CD14-positive monocyte (primary cell): Measurements from ENCODE around the gene NEK10. TPM values are rescaled to one million over a fixed set of nuclear protein-coding genes. Genes with fewer than 3 reads are reported as not detected.

Experiments
- DNase-seq, 3 donors: peaks; one replicate each; pipeline ENCODE4 v3.0.0-alpha.2; 2011 to 2022
- H2AFZ ChIP-seq: 2 replicates; pipeline ENCODE4 v1.6.0; 2012; ENCODE audit warnings: mild to moderate bottlenecking, low read depth, low read length, inconsistent platforms; ENCODE audit not compliant: insufficient read depth, poor library complexity, severe bottlenecking
- H3K27ac ChIP-seq, 2 donors: 1 replicate in 1 of 2; 2 replicates in 1 of 2; pipeline ENCODE4 v1.5.1; 2012 to 2013; ENCODE audit warnings: low read length in 2 of 2, control low read depth in 1 of 2, inconsistent platforms in 1 of 2, low read depth in 1 of 2, mild to moderate bottlenecking in 1 of 2
- H3K27me3 ChIP-seq, 2 donors: one replicate each; pipeline versions ENCODE4 v1.6.0 to v1.6.1; 2011 to 2013; ENCODE audit warnings: low read length in 2 of 2; ENCODE audit not compliant: control insufficient read depth in 2 of 2, insufficient read depth in 2 of 2
- H3K36me3 ChIP-seq, 2 donors: replicated peaks in 1 of 2; 1 replicate in 1 of 2; 2 replicates in 1 of 2; pipeline versions ENCODE4 v1.5.1 to v1.6.1; 2012 to 2013; ENCODE audit warnings: low read length in 2 of 2, control low read depth in 1 of 2, inconsistent platforms in 1 of 2, mild to moderate bottlenecking in 1 of 2; ENCODE audit not compliant: insufficient read depth in 2 of 2, control insufficient read depth in 1 of 2
- H3K4me1 ChIP-seq, 2 donors: 1 replicate in 1 of 2; 2 replicates in 1 of 2; pipeline versions ENCODE4 v1.5.1 to v1.6.1; 2012 to 2013; ENCODE audit warnings: low read length in 2 of 2, control low read depth in 1 of 2, inconsistent platforms in 1 of 2, mild to moderate bottlenecking in 1 of 2, moderate library complexity in 1 of 2; ENCODE audit not compliant: insufficient read depth in 2 of 2, control insufficient read depth in 1 of 2
- H3K4me2 ChIP-seq: replicated peaks from 2 replicates; pipeline ENCODE3; 2012; ENCODE audit warnings: low read length, moderate library complexity, mild to moderate bottlenecking; ENCODE audit not compliant: poor library complexity, severe bottlenecking; ENCODE audit errors: extremely low read depth
- H3K4me3 ChIP-seq, 3 experiments: fragments of 200-600 bp in 1 of 3; sonication (generic) in 1 of 3; replicated peaks in 1 of 3; 1 replicate in 2 of 3; 2 replicates in 1 of 3; pipeline ENCODE4 v1.5.1; 2011 to 2013; ENCODE audit warnings: low read length in 3 of 3, mild to moderate bottlenecking in 3 of 3, control low read depth in 2 of 3, low read depth in 2 of 3, inconsistent platforms in 1 of 3, moderate library complexity in 1 of 3
- H3K79me2 ChIP-seq: 2 replicates; pipeline ENCODE4 v1.6.0; 2012; ENCODE audit warnings: mild to moderate bottlenecking, control low read depth, inconsistent platforms, low read length, moderate library complexity; ENCODE audit not compliant: insufficient read depth
- H3K9ac ChIP-seq: 2 replicates; pipeline ENCODE4 v1.6.0; 2017; ENCODE audit warnings: low read length, mild to moderate bottlenecking; ENCODE audit not compliant: insufficient read depth, poor library complexity, severe bottlenecking
- H3K9me3 ChIP-seq, 2 donors: replicated peaks in 1 of 2; 1 replicate in 1 of 2; 2 replicates in 1 of 2; pipeline versions ENCODE4 v1.5.1 to v1.6.1; 2012 to 2013; ENCODE audit warnings: low read length in 2 of 2, control low read depth in 1 of 2; ENCODE audit not compliant: control insufficient read depth in 1 of 2, insufficient read depth in 1 of 2
- H4K20me1 ChIP-seq: 2 replicates; pipeline ENCODE4 v1.6.0; 2012; ENCODE audit warnings: mild to moderate bottlenecking, low read length, control low read depth, moderate library complexity; ENCODE audit not compliant: insufficient read depth
- H3K27ac Mint-ChIP-seq, 7 donors: one replicate each; pipeline ENCODE4 v1.8.0; 2020; ENCODE audit warnings: mild to moderate bottlenecking in 7 of 7, mixed read lengths in 7 of 7, moderate library complexity in 6 of 7, inconsistent platforms in 2 of 7
- H3K27me3 Mint-ChIP-seq, 3 donors: one replicate each; pipeline ENCODE4 v1.8.0; 2021 to 2022; ENCODE audit warnings: low read depth in 3 of 3, mild to moderate bottlenecking in 3 of 3, mixed read lengths in 3 of 3, moderate library complexity in 3 of 3, inconsistent platforms in 1 of 3
- H3K36me3 Mint-ChIP-seq, 2 donors: one replicate each; pipeline ENCODE4 v1.8.0; 2020; ENCODE audit warnings: mixed read lengths in 2 of 2, inconsistent platforms in 1 of 2, mild to moderate bottlenecking in 1 of 2
- H3K4me1 Mint-ChIP-seq: one replicate; pipeline ENCODE4 v1.8.0; 2020; ENCODE audit warnings: mild to moderate bottlenecking, mixed read lengths
- H3K4me3 Mint-ChIP-seq, 2 donors: one replicate each; pipeline ENCODE4 v1.8.0; 2020; ENCODE audit warnings: mild to moderate bottlenecking in 2 of 2, mixed read lengths in 2 of 2, moderate library complexity in 1 of 2
- H3K9me3 Mint-ChIP-seq, 7 donors: one replicate each; pipeline ENCODE4 v1.8.0; 2020 to 2022; ENCODE audit warnings: mixed read lengths in 7 of 7, mild to moderate bottlenecking in 6 of 7, moderate library complexity in 6 of 7, inconsistent platforms in 2 of 7
- CTCF ChIP-seq: fragments of 200-600 bp; IDR thresholded peaks from one replicate; pipeline ENCODE4 v1.8.0; 2022; ENCODE audit warnings: antibody characterized with exemption, mild to moderate bottlenecking
- WGBS: methylation state at CpG from one replicate; pipeline ENCODE4 v1.1.5; 2013; ENCODE audit warnings: missing lambda C conversion rate; ENCODE audit not compliant: insufficient coverage; 5-methylcytosine and 5-hydroxymethylcytosine counted together
- intact Hi-C, 2 donors: fragments of 100-400 bp; cut with micrococcal nuclease; formaldehyde crosslinking; loops; one replicate each; pipeline versions ENCODE4 v1.15.0 to v1.15.1; 2023
- polyA plus RNA-seq, 3 donors: library from polyadenylated mRNA; depleted of rRNA in 1 of 3; unstranded in 2 of 3; stranded (reverse) in 1 of 3; fragments of 300-500 nt in 2 of 3; fragments of >200 nt in 1 of 3; fragmentation: Illumina TruSeq in 2 of 3; gene quantifications; 1 replicate in 2 of 3; 2 replicates in 1 of 3; pipeline ENCODE4 v1.2.3, GENCODE V29; 2012 to 2021

NEK10 gene
- polyA plus RNA-seq, 3 donors: not detected

- Histone ChIP-seq H4K20me1 (no peaks in the 10 kb centered on the region), H3K9ac (no peak overlapping the region), H3K36me3 (no peaks in the 10 kb centered on the region), H3K9me3 (peaks cover 0 to 3% of the 10 kb centered on the region in 2 donors), H3K27ac (no peak overlapping the region), H3K4me1 (no peaks in the 10 kb centered on the region), H3K4me3 (no peak overlapping the region), H3K27me3 (no peaks in the 10 kb centered on the region), H3K79me2 (no peaks in the 10 kb centered on the region), H3K4me2 (no peak overlapping the region), H2AFZ (no peak overlapping the region)
- 100% methylated on average over 1 of the region's 1 CpG for WGBS
- intact Hi-C loops: no loop called here
- no peak for TF ChIP-seq CTCF
- Mint-ChIP-seq H3K36me3 (no peaks in the 10 kb centered on the region), H3K27ac (no peak overlapping the region), H3K4me1 (no peaks in the 10 kb centered on the region), H3K4me3 (no peak overlapping the region), H3K27me3 (peaks cover 0 to 1% (median under 1%) of the 10 kb centered on the region in 3 donors), H3K9me3 (peaks cover 2 to 9% (median 5%) of the 10 kb centered on the region in 7 donors)
- DNase-seq: no peak
Observed at GRCh38 chr3:27221264-27221932, 147.8 kb downstream of the NEK10 start.

GRCh38 chr3:27220166-27220565, 149.0 kb downstream of the NEK10 start:
- H3K4me1 Mint-ChIP-seq: no peaks in the 10 kb centered on the region
- no peaks in the 10 kb centered on the region for H3K27me3 ChIP-seq
- intact Hi-C loops: no loop called here
- H2AFZ ChIP-seq: no peak overlapping the region
- TF ChIP-seq CTCF: no peak
- H4K20me1 ChIP-seq: no peaks in the 10 kb centered on the region
- peaks cover 0 to 9% (median 6%) of the 10 kb centered on the region in 7 donors for H3K9me3 Mint-ChIP-seq
- H3K9me3 ChIP-seq: peaks cover 0 to 3% of the 10 kb centered on the region in 2 donors
- DNase-seq: no peak
- no peak overlapping the region for H3K27ac Mint-ChIP-seq
- H3K4me2 ChIP-seq: no peak overlapping the region
- H3K4me1 ChIP-seq: no peaks in the 10 kb centered on the region
- no peaks in the 10 kb centered on the region for H3K36me3 Mint-ChIP-seq
- peaks cover 0 to 1% (median 1%) of the 10 kb centered on the region in 3 donors for H3K27me3 Mint-ChIP-seq
- H3K9ac ChIP-seq: no peak overlapping the region
- H3K79me2 ChIP-seq: no peaks in the 10 kb centered on the region
- H3K36me3 ChIP-seq: no peaks in the 10 kb centered on the region
- no peak overlapping the region for H3K27ac ChIP-seq
- no peak overlapping the region for H3K4me3 ChIP-seq
- no peak overlapping the region for H3K4me3 Mint-ChIP-seq
